Keratinocyte (primary cell): ENCODE measurements around the gene KLF7. TPM values are rescaled to one million over a fixed set of nuclear protein-coding genes. Genes with fewer than 3 reads are reported as not detected.
A peak's percentile ranks its signal among the peaks of the same experiment; 100 is the strongest.

Experiments
- DNase-seq: peaks from one replicate; pipeline ENCODE4 v3.0.0-alpha.2; 2011; ENCODE audit warnings: low read depth, missing footprints, low spot score
- FAIRE-seq: peaks from 2 replicates; lab custom pipeline; 2011; peaks lifted over from hg19 to GRCh38; lab: Jason Lieb, UNC
- H2AFZ ChIP-seq: 2 replicates; pipeline ENCODE4 v1.6.0; 2012; ENCODE audit warnings: low read length, control low read depth, inconsistent platforms; ENCODE audit not compliant: control insufficient read depth
- H3K27ac ChIP-seq: 2 replicates; pipeline ENCODE4 v1.5.1; 2011; ENCODE audit warnings: low read length; ENCODE audit not compliant: control insufficient read depth, insufficient read depth
- H3K27me3 ChIP-seq: 3 replicates; pipeline ENCODE4 v1.6.0; 2011; ENCODE audit warnings: low read length; ENCODE audit not compliant: control insufficient read depth, insufficient read depth; ENCODE audit errors: extremely low read depth
- H3K36me3 ChIP-seq, 2 experiments: 2 replicates in 1 of 2; 3 replicates in 1 of 2; pipeline ENCODE4 v1.5.1; 2011; ENCODE audit warnings: low read length in 2 of 2, mild to moderate bottlenecking in 1 of 2; ENCODE audit not compliant: control insufficient read depth in 2 of 2, insufficient read depth in 2 of 2; ENCODE audit errors: extremely low read depth in 1 of 2
- H3K4me1 ChIP-seq: 3 replicates; pipeline ENCODE4 v1.5.1; 2011; ENCODE audit warnings: low read length; ENCODE audit not compliant: control insufficient read depth, insufficient read depth; ENCODE audit errors: extremely low read depth
- H3K4me2 ChIP-seq: 3 replicates; pipeline ENCODE4 v1.6.0; 2011; ENCODE audit warnings: low read depth, low read length; ENCODE audit not compliant: control insufficient read depth, insufficient read depth; ENCODE audit errors: extremely low read depth
- H3K4me3 ChIP-seq, 3 experiments: fragments of 200-600 bp in 1 of 3; sonication (generic) in 1 of 3; 2 replicates in 2 of 3; 3 replicates in 1 of 3; pipeline ENCODE4 v1.5.1; 2011 to 2016; ENCODE audit warnings: low read length in 3 of 3, mild to moderate bottlenecking in 3 of 3, control low read depth in 2 of 3, inconsistent platforms in 1 of 3, low read depth in 1 of 3, mixed read lengths in 1 of 3, mixed run types in 1 of 3, moderate library complexity in 1 of 3; ENCODE audit not compliant: control insufficient read depth in 2 of 3, insufficient read depth in 2 of 3; ENCODE audit errors: extremely low read depth in 1 of 3
- H3K79me2 ChIP-seq: 2 replicates; pipeline ENCODE4 v1.6.0; 2012; ENCODE audit warnings: low read length; ENCODE audit not compliant: control insufficient read depth, insufficient read depth
- H3K9ac ChIP-seq: 3 replicates; pipeline ENCODE4 v1.6.0; 2011; ENCODE audit warnings: low read length; ENCODE audit not compliant: control insufficient read depth, insufficient read depth; ENCODE audit errors: extremely low read depth
- H3K9me1 ChIP-seq: 3 replicates; pipeline ENCODE4 v1.6.0; 2011; ENCODE audit warnings: low read length; ENCODE audit not compliant: control insufficient read depth, insufficient read depth; ENCODE audit errors: extremely low read depth
- H3K9me3 ChIP-seq: 2 replicates; pipeline ENCODE4 v1.5.1; 2012; ENCODE audit warnings: low read depth, low read length; ENCODE audit not compliant: control insufficient read depth
- H4K20me1 ChIP-seq: 3 replicates; pipeline ENCODE4 v1.6.0; 2011; ENCODE audit warnings: low read length; ENCODE audit not compliant: control insufficient read depth, insufficient read depth; ENCODE audit errors: extremely low read depth
- EZH2 ChIP-seq: IDR thresholded peaks from one replicate; pipeline ENCODE4 v1.6.1; 2012; ENCODE audit warnings: inconsistent platforms, mild to moderate bottlenecking, low read length, moderate library complexity
- dilution Hi-C: fragments of 300-500 bp; cut with MboI; formaldehyde crosslinking; loops from one replicate; pipeline ENCODE4 v1.7.0; 2020; ENCODE audit warnings: low sequenced_read_pairs; ENCODE audit not compliant: extremely low pct_ligation_motif_present
- polyA plus RNA-seq, 5 experiments: library from polyadenylated mRNA; depleted of rRNA in 3 of 5; stranded (reverse) in 3 of 5; stranded (forward) in 1 of 5; unstranded in 1 of 5; fragments of >200 nt; gene quantifications; 1 replicate in 1 of 5; 2 replicates in 3 of 5; 3 replicates in 1 of 5; pipeline versions ENCODE4 v1.2.1 to v1.2.3, GENCODE V29; 2011 to 2012; ENCODE audit warnings: missing spikeins in 2 of 5, low read depth in 1 of 5, low replicate concordance in 1 of 5
- TF ChIP-seq, protein P1 (sequence below), 3 experiments: IDR thresholded peaks in 1 of 3; conservative IDR thresholded peaks in 1 of 3; optimal IDR thresholded peaks in 1 of 3; 2 replicates in 2 of 3; 3 replicates in 1 of 3; pipeline versions ENCODE3 to v1.5.1; 2011; ENCODE audit warnings: low read length in 3 of 3, mild to moderate bottlenecking in 3 of 3, moderate library complexity in 2 of 3, control low read depth in 1 of 3, inconsistent platforms in 1 of 3; ENCODE audit not compliant: insufficient read depth in 2 of 3; ENCODE audit errors: extremely low read depth in 1 of 3

Gene KLF7
- polyA plus RNA-seq, 1 donor (not counting 4 experiments of a cell fraction or from before 2014, with no cell fraction given): 44.7 TPM

DNA sequence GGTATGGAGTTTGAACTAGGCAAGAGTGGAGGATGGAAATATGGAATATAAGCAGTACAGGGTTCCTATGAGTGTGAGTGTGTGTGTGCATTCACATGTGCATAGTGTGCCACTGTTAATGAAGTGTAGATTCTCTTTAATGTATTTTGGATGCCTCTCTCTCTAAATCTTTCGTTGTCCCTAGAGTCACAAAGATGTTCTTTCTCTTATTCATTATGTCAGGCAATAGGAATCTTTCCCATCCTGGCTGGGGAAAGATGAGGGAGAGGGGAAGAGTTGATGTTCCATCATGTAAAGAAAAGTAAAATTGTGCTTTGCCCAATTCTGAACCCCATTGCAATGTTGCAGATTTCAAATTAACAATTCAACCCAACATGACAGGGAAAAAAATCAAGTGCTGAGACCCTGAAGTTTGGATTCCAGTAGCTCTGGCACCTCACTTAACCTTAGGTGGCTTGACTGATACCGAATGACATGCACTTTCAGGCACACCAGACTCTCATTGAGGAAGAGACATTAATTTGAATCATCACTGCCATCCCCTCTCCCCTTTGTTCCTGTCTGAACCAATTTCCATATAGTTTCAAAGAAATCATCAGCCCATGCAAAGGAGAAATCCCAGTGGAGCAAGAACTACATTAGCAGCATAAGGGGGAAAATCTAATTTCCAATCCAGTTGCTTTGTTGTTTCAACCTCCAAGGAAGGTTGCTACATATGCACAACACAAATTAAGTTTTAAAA, 28.0 kb downstream of the KLF7 start:
- dilution Hi-C loops: no loop called here
- H3K36me3 ChIP-seq: peaks cover 12 to 30% of the 10 kb centered on the region in 2 experiments
- no peak overlapping the region for H3K27ac ChIP-seq

DNA sequence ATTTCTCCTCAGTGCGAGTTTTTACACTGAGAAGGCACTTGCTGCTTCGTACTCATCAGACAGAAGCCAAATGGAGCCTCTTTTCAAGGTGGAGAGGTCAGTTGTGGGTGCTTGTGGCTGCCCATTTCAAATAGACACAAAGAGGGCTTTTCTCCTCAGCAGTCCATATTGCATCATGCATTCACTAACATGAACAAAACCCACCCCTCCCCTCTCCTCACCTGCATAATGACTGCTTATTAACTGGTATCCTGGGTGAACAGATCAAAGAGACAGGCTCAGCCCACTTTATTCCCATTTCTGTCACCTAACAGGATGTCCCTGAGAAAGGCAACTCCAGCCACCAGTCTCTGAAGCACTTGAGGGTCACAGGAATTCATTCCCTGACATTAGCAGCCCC, 28.9 kb downstream of the KLF7 start:
- TF ChIP-seq, protein P1, sequence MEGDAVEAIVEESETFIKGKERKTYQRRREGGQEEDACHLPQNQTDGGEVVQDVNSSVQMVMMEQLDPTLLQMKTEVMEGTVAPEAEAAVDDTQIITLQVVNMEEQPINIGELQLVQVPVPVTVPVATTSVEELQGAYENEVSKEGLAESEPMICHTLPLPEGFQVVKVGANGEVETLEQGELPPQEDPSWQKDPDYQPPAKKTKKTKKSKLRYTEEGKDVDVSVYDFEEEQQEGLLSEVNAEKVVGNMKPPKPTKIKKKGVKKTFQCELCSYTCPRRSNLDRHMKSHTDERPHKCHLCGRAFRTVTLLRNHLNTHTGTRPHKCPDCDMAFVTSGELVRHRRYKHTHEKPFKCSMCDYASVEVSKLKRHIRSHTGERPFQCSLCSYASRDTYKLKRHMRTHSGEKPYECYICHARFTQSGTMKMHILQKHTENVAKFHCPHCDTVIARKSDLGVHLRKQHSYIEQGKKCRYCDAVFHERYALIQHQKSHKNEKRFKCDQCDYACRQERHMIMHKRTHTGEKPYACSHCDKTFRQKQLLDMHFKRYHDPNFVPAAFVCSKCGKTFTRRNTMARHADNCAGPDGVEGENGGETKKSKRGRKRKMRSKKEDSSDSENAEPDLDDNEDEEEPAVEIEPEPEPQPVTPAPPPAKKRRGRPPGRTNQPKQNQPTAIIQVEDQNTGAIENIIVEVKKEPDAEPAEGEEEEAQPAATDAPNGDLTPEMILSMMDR (optimal IDR thresholded peaks at IDR 0.05 in 1 of 3, IDR thresholded peaks at IDR 0.05 in 1 of 3, conservative IDR thresholded peaks at IDR 0.05 in 1 of 3; ENCODE audit: extremely low read depth in 1 of 3, insufficient read depth in 2 of 3, low read length in 3 of 3): no peak
- no peak for TF ChIP-seq EZH2
- Histone ChIP-seq H3K4me3 (no peak overlapping the region), H3K4me2 (no peak overlapping the region), H3K79me2 (peaks cover 98% of the 10 kb centered on the region), H2AFZ (no peak overlapping the region), H3K9me3 (no peaks in the 10 kb centered on the region), H3K9me1 (no peaks in the 10 kb centered on the region), H3K27ac (peak overlapping the region; percentile 15), H3K4me1 (peaks cover 56% of the 10 kb centered on the region), H4K20me1 (no peaks in the 10 kb centered on the region), H3K36me3 (peaks cover 12 to 24% of the 10 kb centered on the region in 2 experiments), H3K9ac (no peak overlapping the region), H3K27me3 (no peaks in the 10 kb centered on the region)
- FAIRE-seq: no peak
- dilution Hi-C loops: no loop called here
- no peak for DNase-seq

More for the DNA sequence above, 28.0 kb downstream of the KLF7 start:
- H3K27me3 ChIP-seq: no peaks in the 10 kb centered on the region
- no peak overlapping the region for H3K9ac ChIP-seq
- FAIRE-seq: no peak
- no peak overlapping the region for H3K4me3 ChIP-seq
- peaks cover 47% of the 10 kb centered on the region for H3K4me1 ChIP-seq
- peaks cover 98% of the 10 kb centered on the region for H3K79me2 ChIP-seq
- H3K9me1 ChIP-seq: peaks cover 4% of the 10 kb centered on the region
- no peaks in the 10 kb centered on the region for H3K9me3 ChIP-seq
- TF ChIP-seq EZH2: no peak
- TF ChIP-seq, protein P1 (optimal IDR thresholded peaks at IDR 0.05 in 1 of 3, IDR thresholded peaks at IDR 0.05 in 1 of 3, conservative IDR thresholded peaks at IDR 0.05 in 1 of 3; ENCODE audit: extremely low read depth in 1 of 3, insufficient read depth in 2 of 3, low read length in 3 of 3): no peak
- H3K4me2 ChIP-seq: no peak overlapping the region
- no peak for DNase-seq
- no peaks in the 10 kb centered on the region for H4K20me1 ChIP-seq
- no peak overlapping the region for H2AFZ ChIP-seq
